ENCODE results near the gene MTERF1.

Gene MTERF1

DNA sequence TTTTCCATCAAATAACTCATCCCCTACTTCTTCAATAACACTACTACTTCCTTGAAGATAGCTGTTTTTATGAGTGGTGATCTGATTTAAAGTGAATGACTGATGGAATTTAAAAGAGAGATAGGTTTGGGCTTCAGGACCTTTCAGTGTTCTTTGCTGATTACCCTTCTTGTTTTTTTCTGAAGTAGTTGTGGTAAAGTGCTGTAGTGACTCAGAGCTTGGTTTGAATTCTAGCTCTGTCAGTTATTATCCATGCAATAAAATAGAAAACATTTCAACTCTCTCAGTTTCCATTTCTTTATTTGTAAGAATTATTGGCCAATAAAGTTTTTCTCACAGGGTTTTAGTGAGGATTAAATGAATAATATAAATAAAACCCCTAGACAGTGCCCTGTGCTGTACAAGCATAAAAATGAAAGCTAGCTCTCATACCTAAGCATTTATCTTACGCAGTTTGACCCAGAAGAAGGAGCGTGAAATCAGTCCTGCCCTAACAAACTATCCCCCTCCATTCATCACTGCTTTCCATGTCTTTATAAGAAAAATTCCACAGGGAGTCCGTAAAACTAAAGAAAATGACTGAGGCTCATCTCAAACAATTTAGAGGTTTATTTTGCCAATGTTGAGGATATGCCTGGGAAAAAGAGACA is 35.0 kb upstream of the MTERF1 start:
- no peak overlapping the region for H3K4me3 ChIP-seq (ENCODE audit: low read depth, low read length)
- TF ChIP-seq, protein P1, sequence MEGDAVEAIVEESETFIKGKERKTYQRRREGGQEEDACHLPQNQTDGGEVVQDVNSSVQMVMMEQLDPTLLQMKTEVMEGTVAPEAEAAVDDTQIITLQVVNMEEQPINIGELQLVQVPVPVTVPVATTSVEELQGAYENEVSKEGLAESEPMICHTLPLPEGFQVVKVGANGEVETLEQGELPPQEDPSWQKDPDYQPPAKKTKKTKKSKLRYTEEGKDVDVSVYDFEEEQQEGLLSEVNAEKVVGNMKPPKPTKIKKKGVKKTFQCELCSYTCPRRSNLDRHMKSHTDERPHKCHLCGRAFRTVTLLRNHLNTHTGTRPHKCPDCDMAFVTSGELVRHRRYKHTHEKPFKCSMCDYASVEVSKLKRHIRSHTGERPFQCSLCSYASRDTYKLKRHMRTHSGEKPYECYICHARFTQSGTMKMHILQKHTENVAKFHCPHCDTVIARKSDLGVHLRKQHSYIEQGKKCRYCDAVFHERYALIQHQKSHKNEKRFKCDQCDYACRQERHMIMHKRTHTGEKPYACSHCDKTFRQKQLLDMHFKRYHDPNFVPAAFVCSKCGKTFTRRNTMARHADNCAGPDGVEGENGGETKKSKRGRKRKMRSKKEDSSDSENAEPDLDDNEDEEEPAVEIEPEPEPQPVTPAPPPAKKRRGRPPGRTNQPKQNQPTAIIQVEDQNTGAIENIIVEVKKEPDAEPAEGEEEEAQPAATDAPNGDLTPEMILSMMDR (IDR thresholded peaks at IDR 0.05; ENCODE audit: low read depth, low read length): no peak

DNA sequence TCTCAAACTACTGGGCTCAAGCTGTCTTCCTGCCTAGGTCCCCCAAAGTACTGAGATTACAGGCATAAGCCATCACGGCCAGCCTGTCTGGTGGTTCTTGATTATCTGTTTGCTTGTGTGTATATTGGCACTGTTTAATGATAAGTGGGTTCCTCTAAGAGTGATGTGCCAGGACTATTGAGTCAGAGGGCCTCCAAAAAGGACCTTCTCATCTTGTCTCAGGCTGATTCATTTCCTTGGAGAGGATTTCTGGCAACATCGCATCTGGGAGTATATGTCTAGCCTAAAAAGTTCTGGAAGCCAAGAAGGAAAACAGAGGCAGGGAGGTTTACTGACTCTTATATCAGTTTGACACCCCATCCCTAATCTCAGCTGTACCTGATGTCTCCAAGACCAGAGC is 33.1 kb upstream of the MTERF1 start:
- TF ChIP-seq, protein P1 (IDR thresholded peaks at IDR 0.05; ENCODE audit: low read depth, low read length): no peak
- H3K4me3 ChIP-seq (ENCODE audit: low read depth, low read length): no peak overlapping the region

DNA sequence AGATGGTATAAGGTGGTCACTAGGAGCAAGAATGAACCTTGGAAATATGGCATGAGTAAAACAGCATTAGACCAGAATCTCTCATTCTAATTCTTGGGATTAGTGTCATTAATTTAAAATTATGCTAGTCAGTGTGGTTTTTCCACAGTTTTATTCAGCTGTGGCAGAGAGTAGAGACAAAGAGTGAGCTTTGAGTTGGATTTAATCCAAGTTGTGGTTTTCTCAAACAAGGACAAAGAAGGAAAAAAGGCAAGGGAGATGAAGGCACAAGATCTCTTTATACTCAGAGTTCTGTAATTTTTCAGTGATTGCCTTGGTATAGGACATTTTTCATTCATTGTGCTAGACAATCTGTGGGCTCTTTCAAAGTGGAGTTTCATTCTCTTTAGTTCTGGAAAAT is 32.0 kb upstream of the MTERF1 start:
- TF ChIP-seq, protein P1 (IDR thresholded peaks at IDR 0.05; ENCODE audit: low read depth, low read length): no peak
- no peak overlapping the region for H3K4me3 ChIP-seq (ENCODE audit: low read depth, low read length)

DNA sequence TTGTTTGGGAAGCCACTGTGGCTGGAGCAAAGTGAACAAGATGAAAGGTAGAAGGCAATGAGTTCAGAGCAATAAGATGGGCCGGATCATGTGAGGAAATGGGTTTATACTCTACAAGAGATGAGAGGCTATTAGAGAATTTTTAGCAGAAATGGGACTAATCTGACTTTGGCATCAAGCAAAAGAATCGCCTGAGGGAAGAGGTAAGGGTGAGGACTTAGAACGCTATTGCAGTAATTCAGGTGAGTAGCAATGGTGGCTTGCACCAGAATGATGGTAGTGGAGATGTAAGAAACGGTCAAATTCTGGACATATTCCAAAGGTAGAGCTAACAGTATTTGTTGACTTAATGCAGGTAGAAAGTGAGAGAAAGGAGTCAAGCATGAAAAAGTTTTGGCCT is 30.6 kb upstream of the MTERF1 start:
- TF ChIP-seq, protein P1 (IDR thresholded peaks at IDR 0.05; ENCODE audit: low read depth, low read length): no peak
- no peak overlapping the region for H3K4me3 ChIP-seq (ENCODE audit: low read depth, low read length)

DNA sequence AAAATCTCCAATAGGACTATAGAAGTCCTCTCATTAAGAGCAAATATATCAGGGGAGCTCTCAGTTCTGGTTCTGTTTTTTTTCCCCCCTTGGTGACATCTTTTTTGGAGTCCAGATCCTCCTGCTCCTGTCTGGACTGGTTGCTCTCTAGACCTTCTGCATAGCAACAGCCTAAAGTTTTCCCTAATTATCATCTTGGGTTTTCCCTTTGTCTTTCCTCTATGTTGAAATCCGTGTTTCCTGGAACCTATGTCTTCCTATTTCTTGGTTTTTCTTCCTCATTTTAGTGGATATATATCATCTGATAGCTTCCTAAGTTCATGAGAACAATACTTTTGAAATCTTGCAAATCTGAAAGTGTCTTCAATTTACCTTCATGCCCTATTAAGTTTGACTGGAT is 29.7 kb upstream of the MTERF1 start:
- TF ChIP-seq, protein P1 (IDR thresholded peaks at IDR 0.05; ENCODE audit: low read depth, low read length): no peak
- H3K4me3 ChIP-seq (ENCODE audit: low read depth, low read length): no peak overlapping the region

DNA sequence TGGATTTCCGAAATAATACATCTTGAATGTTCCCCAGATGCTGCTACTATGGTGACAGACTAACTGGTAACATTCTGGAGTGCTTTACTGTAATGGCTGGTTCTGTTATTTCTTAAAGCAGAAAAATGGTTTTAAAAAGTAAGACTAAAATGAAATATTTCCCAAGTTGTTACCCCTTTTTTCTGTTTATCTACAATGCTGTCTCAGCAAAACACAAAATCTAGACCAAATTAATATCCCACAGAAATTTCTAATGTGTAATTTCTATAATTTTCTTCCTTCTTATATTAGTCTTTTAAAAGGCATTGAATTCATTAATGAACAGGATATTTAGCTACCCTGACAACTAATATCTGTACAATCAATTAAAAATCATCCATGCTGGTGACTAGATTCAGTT is 19.1 kb upstream of the MTERF1 start:
- H3K4me3 ChIP-seq (ENCODE audit: low read depth, low read length): no peak overlapping the region

DNA sequence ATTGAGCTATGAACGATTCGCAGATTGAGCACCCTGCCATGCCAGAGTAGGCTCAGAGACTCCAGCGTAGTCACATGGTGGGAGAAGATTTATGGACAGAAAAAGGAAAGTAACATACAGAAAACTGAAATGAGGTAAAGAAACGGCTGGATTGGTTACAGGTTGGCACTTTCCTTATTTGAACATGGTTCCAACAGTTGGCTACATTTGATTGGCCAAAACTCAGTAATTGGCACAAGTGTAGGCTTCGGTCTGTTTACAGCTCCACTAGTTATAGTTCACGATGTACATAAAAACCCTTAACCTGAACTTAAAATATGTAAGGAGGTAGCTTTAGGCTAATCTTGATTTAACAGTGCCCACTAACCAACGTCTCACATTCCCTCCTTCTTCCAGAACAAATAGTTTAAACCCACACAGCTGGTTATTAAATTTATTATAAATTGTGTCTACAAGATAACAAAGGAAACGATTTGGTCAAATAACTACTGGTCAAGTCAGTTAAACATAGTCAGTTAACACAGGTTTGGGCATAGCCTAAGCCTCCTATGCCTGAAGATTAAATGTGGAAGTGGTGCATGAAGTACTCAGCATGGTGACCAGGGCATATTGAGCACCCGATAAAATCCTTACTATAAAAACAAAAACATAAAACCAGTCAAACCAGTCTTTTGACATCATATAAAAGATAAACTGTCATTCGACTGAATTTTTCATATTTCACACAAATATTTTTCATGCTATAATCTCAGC is 17.9 kb upstream of the MTERF1 start:
- TF ChIP-seq, protein P1 (IDR thresholded peaks at IDR 0.05; ENCODE audit: low read depth, low read length): no peak
- no peak overlapping the region for H3K4me3 ChIP-seq (ENCODE audit: low read depth, low read length)

More for the DNA sequence above, 19.1 kb upstream of the MTERF1 start:
- TF ChIP-seq, protein P1 (IDR thresholded peaks at IDR 0.05; ENCODE audit: low read depth, low read length): no peak
